ENCODE results near the gene OR10J4.

DNA sequence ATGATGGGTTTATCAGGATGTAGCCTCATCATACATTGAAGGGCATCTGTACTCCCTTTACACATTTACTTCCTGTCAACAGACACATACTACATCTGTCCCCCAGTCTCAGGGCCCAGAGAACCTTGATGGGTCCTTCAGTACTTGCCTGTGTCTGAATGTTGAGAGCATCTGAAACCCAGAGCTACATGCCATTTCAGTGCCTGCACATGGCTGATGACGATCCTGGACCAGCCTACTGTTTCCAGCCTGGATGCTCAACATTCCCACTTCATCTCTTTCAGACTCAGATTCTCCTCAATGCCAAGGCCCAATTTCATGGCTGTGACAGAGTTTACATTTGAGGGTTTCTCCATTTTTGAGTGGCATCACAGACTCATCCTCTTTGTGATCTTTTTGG lies at the start of gene OR10J4:
- TF ChIP-seq POLR2A (IDR thresholded peaks at IDR 0.05; ENCODE audit: low read length) (no peak), GATA1 (IDR thresholded peaks at IDR 0.05; ENCODE audit: low read depth, low read length) (no peak)
